Dedifferentiated amniotic fluid mesenchymal stem cell (primary cell): Measurements from ENCODE around the gene PSMA2.

Experiments
- DNase-seq: peaks from one replicate; pipeline ENCODE4 v3.0.0-alpha.2; 2016; ENCODE audit errors: extremely low spot score

The PSMA2 gene

DNA sequence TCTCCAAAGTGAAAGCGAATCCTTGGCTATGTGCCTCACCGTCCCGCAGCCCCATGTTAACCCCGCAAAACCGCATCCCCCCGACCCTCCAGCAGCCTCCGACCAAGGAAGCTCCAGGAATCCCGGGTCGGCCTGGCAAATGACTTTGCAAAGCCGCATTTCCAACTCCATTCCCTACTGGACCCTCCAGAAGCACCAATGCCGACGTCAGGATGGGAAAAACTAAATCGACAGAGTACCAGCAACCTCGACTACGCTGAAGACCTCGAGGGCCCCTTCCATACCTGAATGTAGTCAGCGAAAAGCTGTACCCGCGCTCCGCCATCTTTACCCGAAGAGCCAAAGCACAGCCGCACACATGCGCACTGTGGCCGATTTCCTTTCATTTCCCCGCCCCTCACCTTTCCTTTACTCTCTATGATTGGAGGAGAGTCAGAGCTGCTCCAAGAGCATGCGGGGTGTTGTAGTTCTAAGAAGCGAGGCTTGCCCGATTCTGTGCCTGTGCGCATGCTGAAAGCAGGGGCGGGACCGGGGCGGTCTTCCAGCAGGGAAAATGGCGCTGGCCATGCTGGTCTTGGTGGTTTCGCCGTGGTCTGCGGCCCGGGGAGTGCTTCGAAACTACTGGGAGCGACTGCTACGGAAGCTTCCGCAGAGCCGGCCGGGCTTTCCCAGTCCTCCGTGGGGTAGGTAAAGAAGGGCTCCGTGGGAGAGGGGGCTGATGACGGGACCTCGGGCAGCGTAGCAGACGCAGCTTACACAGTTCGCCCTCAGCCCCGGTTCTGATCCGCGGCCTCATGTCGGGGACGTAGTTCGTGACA, at the start of gene PSMA2, which contains the start of gene MRPL32:
Gene PSMA2 (minus strand): TSS at position 341 of the 818 bp plus-strand sequence. CDS start 16 bp downstream, at position 325.
Gene MRPL32 (plus strand): TSS at position 543 of the 818 bp plus-strand sequence. CDS start 11 bp downstream, at position 554.
- peak; percentile 99 for DNase-seq

- no peak for DNase-seq
These were observed 49.6 kb upstream of the PSMA2 start for GRCh38 chr7:42981601-42982000.

- DNase-seq: no peak
These were observed 48.5 kb upstream of the PSMA2 start for GRCh38 chr7:42980514-42980913.

GRCh38 chr7:42980084-42980483, 48.1 kb upstream of the PSMA2 start:
- no peak for DNase-seq

DNA sequence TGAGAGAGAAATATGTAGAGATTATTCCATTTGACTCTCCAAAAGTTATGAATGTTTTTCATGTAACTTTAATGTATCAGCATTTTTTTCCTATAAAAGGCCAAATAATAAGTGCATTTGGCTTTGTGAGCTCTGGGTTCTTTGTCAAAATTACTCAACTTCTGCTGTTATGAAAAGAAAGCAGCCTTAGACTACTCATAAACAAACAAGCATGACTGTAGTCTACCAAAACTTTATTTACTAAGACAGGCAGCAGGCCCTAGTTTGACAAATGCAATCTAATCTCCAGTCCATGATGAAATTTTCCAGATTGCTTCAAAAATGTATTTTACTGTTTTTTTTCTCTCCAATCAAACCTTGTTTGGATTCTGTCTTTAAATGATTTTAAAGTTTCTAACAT, 46.5 kb upstream of the PSMA2 start:
- DNase-seq: peak; percentile 28

DNA sequence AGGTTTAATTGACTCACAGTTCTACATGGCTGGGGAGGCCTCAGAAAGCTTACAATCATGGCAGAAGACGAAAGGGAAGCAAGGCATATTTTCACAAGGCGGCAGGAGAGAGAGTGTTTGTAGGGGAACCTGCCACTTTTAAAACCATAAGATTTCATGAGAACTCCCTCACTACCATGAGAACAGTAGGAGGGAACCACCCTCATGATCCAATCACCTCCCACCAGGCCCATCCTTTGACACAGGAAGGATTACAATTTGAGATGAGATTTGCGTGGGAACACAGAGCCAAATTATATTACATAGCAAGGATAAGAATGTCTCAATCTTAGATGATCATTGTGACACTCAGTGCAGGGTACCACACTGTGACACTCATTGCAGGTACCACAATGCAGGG, 44.4 kb upstream of the PSMA2 start:
- DNase-seq: no peak

GRCh38 chr7:42972699-42973500, 40.9 kb upstream of the PSMA2 start:
- peak; percentile 62 for DNase-seq

DNA sequence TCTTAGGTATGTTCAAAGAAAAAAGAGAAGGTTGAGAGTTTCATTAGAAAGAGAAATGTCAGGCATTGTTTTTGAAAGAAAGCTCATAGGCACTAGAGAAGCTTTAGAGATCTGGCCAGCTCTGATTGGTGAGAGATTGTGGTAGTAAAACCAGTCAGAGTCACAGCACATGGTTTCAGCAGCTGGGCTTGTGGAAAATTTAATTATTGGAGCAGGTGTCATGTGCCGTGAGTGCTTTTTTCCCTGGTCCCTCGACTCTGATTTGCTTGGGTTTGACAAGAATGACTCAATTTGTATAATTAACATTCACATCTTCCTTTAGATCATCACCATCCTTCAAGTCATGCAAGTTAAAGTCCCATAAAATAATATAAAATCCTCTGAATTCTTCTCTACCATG, 35.4 kb upstream of the PSMA2 start:
- no peak for DNase-seq

GRCh38 chr7:42964849-42965805, 33.2 kb upstream of the PSMA2 start:
- no peak for DNase-seq

DNA sequence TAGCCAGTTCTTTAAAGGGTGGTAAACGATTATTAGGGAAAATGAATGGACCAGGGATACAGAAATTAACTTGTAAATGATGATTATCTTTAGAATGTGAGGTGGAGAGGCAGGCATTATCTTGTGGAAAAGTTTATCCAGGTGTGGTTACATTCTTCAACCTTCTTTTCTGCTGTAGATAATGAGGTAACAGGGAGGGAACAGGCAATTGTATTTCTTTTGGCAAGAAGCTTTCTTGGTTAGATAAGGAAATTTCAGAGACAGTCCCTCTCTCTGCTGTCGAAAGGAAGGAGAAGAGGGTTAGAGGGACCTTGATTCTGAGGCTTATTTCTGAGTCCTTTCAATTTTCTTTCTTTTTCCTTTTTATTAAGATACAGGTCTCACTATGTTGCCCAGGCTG, 32.3 kb upstream of the PSMA2 start:
- DNase-seq: no peak

GRCh38 chr7:42961170-42961569, 29.2 kb upstream of the PSMA2 start:
- no peak for DNase-seq

GRCh38 chr7:42960762-42961161, 28.8 kb upstream of the PSMA2 start:
- DNase-seq: no peak

DNA sequence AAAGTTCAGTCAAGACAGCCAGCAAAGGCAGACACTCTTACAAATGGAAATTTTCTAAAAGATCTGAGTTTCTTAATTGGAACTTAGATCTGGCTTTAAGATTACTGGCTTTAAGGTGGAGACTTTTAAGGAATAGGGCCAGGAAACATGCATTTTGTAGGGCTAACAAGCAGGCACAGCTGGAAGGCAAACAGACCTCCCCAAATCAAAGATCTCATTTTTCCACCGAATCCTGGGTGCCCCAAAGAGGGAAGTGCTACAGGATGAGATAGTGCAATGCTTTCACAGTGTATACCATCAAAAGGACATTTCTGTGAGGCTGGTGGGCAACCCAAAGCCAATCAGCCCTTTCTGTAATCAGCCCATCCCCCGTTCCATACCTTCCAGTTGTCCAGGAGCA, 27.6 kb upstream of the PSMA2 start:
- no peak for DNase-seq

GRCh38 chr7:42956062-42956461, 24.1 kb upstream of the PSMA2 start:
- no peak for DNase-seq

GRCh38 chr7:42953994-42954393, 22.0 kb upstream of the PSMA2 start:
- no peak for DNase-seq

GRCh38 chr7:42952328-42952727, 20.4 kb upstream of the PSMA2 start:
- DNase-seq: no peak

GRCh38 chr7:42950417-42950816, 18.4 kb upstream of the PSMA2 start:
- DNase-seq: no peak

DNA sequence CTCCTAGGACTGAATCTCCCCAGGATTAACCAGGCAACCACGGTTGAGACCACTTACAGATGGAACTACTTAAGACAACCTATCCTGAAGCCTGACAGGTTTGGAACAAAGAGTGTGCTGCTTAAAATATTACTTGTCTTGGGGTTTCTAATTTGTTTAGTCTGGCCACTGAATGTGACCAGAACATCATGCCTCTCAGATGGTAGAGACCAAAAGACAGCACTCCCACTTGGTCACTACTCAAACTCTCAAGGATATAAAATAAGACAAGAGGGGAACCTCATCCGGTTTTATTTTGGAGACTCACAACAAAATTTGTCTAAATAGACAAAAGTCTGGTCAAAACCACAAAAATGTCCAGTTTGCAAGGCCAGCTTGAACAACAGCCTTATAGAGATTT, 15.5 kb upstream of the PSMA2 start:
- no peak for DNase-seq

DNA sequence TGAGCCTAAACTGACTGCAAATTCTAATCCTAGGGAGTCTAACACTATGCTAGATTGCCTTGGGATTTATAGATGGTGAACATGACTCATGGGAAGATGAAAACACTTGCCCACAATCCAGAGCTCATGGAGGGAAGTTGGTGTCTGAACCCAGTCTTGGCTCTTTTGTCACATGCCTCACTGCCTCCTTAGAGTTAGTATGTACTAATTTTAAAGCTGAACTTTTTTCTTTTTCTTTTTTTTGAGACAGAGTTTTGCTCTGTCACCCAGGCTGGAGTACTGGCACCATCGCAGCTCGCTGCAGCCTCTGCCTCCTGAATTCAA, 14.6 kb upstream of the PSMA2 start:
- no peak for DNase-seq

DNA sequence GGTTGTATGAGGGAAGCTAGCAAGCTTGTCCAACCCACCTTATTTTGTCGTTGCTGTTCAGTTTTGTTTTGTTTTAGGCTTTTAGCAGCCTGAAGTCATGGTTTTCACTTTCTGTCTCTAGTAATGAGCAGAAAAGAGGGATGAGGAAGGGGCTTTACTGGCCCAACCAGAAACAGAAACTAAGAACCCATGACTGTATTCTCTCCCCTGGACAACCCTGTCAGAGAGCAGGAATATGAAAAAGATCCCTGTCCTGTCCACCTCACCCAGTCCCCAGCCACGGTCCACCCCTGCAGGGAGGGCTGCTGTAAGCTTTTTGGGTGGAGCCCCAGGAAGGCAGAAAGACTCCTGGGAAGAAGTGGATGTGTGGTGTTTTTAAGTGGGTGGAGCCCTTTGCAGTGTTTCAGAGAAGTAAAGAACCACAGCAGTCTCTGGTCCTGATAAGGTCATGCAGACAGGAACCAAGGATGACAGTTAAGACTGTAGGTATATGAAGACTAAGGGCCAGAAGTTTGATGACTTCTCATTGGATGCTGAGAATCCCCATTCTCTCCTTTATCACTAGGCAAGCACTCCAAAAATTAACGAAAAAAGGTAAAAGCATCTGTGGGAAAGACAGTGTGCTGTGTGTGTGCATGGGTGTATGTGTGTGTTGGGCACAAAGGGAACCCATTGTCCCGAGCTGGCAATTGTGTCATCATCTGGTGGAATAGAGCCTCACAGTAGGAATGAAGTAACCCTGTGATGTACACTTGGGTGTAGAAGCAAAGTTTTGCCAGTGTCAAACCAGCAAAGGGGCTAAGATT, 14.1 kb upstream of the PSMA2 start:
- DNase-seq: no peak
